Dermis microvascular lymphatic vessel endothelial cell (primary cell): ENCODE results near the gene SNX17. TPM values are rescaled to one million over a fixed set of nuclear protein-coding genes. Genes with fewer than 3 reads are reported as not detected.

ENCODE experiments used
- DNase-seq, 2 donors: peaks; one replicate each; pipeline versions ENCODE4 v3.0.0 to v3.0.0-alpha.2; 2010; ENCODE audit warnings: low read depth in 2 of 2
- total RNA-seq: library from RNA; depleted of rRNA; stranded (reverse); fragments of >200 nt; gene quantifications from 2 replicates; pipeline ENCODE4 v1.2.1, GENCODE V29; 2014

SNX17 gene
- total RNA-seq, 1 donor from 2014 or later: 109 TPM

DNA sequence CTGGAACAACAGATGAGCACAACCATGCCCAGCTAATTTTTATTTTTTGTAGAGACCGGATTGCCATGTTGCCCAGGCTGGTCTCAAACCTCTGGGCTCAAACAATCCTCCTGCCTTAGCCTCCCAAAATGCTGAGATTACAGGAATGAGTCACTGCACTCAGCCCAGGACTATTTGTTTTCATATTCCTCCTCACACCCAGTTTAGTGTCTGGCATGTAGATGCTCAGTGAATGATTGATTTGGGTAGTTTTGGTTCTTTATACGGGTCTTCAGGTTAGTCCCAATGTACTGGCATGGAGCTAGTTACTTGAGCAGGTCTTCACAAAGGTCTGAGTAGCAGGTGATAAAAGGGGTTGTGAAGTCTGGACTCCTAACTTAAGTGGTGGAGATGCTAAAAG is 6.5 kb upstream of the SNX17 start:
- DNase-seq: no peak

DNA sequence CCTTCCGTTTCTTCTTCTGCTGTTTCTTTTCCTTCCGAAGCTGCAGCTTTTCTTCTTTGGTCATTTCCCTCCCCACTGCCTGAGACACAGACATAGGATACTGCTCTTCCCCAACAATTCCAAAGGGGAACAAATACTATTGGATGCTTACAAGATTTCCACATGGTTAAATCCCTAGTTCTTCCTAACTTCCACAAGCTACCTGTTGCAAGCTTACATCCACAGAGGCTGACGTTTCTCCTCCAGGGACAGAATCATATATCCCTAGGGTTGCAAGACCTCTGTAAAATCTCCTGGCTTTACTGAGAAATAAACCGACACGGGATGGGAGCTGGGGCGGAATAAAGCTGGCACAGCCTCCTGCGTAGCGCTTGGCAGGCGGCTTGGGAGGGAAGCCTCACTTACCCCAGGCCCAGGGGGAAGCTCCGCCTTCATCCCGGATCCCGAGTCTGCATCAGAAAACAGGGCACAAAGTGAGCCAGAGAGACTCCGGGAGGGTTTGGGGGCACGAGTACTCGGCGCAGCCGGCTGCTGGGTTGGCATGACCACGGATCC is 868 bp upstream of the SNX17 start:
- DNase-seq: peak in 1 of 2 donors; percentile 66

DNA sequence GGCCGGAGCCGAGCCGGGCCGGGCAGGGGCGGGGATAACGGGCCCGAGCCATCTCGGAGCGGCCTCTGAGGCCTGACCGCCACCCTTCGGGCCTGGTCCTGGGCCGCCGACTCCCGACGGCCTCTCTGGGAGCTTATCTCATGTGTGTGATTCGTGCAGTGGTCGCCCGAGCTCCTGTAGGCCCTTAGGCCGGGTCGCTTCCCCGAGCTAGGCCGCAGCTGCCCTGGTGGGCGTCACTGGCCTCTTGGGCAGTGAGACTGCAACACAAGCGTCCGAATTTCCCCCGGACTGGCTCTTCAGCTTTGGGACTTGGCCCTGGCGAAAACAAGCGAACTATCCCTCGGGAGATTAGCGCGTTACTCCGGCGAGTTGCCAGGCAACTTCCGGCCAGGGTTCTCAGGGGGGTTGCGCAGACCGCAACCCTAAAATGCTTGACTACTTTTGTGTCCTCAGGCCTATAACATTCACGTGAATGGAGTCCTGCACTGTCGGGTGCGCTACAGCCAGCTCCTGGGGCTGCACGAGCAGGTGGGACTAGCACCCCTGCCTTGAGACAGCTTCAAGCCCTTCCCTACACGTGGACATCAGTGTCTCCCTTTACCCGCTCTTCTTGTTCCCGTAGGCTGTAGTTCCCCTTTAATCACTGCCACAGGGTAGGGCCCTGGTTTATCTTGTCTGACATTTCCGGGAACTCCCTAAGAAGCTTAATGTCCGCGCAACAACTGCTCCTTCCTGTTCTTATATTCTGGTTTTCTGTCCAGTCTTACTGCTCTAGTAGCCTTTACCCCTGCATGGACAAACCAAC is 602 bp downstream of the SNX17 start:
- peak in 1 of 2 donors; percentile 37 for DNase-seq

DNA sequence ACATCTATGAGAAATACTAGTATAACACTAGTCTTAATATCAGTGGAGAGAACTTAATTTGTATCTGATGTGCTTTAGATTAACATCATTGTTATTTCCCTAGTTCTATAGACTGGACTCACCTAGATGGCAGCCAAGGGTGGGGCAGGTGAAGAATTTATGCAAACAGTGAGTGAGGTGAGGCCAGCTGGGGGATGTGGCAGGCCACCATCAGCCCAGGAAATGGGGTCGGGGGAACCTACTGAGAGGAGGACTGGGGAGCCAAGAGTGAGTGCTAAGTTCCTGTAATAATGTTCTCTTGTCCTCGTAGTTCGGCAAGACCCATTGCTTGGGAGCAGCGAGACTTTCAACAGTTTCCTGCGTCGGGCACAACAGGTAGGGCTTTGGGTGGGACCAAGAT is 2.5 kb downstream of the SNX17 start:
- DNase-seq: no peak

DNA sequence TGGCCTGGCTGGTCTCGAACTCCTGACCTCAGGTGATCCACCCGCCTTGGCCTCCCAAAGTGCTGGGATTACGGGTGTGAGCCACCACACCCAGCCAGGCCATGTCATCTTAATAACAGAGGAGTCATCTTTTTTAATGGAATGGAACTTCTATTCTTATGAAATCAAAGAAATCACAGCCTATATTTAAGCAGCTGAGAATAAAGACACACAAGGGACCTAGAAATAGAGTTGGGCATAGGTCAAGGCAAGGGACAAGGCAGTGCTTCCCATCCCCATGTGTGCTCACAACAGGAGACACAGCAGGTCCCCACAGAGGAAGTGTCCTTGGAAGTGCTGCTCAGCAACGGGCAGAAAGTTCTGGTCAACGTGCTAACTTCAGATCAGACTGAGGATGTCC is 3.2 kb downstream of the SNX17 start:
- no peak for DNase-seq

DNA sequence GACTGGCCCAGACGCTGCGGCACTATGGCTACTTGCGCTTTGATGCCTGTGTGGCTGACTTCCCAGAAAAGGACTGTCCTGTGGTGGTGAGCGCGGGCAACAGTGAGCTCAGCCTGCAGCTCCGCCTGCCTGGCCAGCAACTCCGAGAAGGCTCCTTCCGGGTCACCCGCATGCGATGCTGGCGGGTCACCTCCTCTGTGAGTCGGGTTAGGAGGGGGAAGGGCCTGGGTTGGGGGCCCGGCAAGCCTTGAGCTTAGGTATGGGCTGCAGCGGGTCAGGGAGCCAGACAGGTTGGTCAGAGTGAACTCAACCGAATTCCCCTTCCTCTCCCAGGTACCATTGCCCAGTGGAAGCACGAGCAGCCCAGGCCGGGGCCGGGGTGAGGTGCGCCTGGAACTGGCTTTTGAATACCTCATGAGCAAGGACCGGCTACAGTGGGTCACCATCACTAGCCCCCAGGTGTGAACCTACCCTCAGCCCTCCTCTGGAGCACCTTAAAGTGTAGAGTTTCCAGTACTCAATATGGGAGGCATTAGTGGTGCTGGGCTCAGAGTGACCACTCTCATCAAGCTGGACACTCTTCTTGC is 5.2 kb downstream of the SNX17 start:
- DNase-seq: no peak

DNA sequence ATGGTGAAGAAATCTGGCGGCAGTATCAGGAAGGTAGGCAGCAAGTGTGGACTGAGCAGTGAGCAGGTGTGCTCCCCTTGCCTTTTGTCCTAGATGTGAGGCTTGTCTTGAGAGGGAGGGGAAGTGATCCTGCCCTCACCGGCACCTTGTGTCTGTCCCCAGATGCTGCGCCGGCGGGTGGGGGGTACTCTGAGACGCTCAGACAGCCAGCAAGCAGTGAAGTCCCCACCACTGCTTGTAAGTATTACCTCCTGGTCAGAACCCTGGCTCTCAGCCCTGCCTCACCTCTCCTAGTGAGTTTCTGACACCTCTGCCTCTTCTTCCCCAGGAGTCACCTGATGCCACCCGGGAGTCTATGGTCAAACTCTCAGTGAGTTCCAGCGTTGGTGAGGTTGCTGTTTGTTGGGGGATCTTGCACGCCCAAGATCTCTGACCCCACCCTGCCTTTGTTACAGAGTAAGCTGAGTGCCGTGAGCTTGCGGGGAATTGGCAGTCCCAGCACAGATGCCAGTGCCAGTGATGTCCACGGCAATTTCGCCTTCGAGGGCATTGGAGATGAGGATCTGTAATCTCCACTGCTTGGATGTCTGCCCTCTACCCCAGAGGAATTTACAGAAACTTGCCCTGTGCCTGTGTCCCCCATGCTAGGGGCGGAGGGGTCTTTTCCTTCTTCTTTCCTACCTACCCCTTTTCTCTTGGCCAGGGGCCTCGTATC is 5.9 kb downstream of the SNX17 start:
- no peak for DNase-seq

DNA sequence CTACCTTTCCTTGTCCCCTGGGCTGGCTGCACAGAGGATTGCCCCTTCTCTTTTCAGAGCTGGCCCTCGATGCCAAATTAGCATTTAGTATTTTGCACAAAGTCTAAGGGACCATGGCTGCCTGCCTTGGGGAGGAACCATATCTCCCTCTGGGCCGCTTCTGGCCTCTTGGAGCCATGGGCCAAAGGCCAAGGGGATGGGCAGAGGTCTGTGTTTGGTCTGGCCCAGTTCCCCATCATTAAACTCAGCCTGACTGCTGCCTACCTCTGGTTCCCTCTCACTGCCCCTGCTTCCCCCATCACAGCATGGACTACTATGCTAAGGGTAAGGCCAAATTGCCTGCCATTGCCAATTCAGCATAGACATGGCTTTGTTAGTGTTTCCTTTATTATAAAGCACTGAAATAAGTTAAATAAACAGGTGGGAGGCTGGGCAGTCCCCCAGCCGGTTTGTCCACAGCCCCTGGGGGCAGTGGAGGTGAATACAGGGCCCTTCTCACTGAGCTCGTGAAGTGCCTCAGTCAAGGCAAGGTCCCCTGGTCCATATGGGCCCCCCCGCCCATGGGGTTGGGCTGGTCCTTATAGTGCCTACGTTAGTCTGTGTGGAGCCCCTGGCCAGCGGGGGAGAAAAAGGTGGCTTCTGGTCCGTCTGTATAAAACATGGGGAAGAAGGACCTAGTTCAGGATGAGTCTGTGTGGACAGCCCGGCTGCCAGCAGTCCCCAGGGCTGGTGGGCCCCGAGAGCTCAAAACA is 6.6 kb downstream of the SNX17 start:
- no peak for DNase-seq

DNA sequence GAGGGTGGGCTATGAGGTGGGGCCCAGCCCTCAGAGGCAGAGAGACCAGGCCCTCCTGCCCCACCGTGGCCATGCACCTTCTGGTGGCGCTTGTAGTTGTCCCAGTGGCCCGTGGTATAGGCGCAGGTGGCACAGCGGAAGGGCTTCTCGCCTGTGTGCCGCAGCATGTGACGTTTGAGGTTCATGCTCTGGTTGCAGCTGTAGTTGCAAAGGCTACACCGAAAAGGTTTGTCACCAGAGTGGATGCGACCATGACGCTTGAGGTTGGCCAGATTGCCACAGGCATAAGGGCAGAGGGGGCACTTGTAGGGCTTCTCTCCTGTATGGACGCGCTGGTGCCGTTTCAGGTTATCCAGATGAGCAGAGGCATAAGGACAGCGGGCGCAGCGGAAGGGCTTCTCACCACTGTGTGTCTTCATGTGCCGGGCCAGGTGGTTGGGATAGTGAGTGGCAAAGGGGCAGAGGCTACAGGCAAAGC is 7.2 kb downstream of the SNX17 start:
- DNase-seq: no peak

DNA sequence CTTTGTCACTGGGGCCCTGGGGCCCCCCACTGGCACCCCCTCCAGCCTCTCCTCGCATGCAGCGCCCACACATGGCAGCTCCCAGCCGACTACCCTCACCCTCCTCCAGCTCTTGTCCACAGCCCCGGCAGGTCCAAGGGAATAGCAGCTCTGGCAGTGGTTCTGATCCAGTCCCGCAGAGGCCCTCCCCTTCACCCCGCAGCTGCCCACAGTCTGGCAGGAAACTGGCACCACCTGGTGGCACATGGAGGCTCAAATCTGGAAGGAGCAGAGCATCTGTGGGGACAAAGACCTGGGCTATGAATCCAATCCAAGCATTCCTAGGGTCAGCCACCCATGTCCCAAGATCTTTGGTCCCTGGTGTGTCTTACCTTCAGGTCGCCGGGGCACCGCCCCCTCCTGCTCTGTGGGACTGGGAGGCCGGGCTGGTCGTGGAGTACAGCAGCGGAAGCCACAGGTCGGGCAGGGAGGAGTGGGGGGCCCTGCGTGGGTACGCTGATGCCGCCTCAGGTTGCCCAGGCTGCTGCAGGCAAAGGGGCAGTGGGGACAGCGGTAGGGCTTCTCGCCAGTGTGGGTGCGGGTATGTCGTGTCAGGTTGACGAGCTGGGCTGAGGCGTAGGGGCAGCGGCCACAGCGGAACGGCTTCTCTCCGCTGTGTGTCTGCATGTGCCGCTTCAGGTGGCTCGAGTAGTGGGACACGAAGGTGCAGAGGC is 7.8 kb downstream of the SNX17 start:
- DNase-seq: no peak

DNA sequence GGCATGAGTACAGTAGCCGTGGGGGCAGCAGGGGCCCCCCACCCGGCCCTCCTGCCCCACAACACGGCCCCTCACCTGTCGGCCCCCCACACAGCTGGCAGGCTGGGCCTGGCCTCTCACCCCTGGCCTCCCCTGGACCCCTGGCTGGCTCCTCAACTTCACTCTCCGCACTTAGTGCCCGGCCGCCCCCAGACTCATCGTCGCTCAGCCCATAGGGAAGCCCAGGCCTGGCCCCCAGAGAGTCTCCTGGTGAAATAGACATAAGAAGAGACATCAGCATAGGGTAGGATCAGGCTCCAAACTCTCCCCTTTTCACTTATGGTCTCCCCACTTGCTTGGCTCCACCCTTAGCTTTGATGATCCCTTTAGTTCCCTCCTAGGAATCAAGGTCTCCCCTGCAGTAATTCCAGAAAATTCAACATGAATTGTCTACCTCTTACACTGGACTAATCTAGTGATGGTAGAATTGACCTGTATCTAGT is 8.4 kb downstream of the SNX17 start:
- DNase-seq: no peak

DNA sequence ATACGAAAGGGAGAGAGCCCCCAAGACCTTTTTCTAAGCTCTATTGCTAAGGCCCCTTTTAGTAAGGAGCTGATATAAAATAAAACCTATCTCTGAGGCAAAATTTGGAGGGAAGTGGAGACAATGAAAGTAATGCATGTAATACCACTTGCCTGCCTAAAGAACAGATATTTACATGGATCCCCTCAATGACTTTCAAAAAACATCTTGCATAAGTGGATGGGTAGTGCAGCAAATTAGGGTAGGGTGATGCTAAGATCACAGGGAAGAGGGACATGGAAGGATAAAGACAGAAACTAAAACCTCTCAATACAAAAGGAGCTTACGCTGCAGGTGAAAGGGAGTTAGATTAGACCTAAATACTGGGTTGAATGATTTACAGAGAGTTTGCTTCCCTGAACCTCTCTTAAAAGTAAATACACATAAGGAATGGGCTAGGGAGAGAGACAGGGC is 9.0 kb downstream of the SNX17 start:
- DNase-seq: no peak

DNA sequence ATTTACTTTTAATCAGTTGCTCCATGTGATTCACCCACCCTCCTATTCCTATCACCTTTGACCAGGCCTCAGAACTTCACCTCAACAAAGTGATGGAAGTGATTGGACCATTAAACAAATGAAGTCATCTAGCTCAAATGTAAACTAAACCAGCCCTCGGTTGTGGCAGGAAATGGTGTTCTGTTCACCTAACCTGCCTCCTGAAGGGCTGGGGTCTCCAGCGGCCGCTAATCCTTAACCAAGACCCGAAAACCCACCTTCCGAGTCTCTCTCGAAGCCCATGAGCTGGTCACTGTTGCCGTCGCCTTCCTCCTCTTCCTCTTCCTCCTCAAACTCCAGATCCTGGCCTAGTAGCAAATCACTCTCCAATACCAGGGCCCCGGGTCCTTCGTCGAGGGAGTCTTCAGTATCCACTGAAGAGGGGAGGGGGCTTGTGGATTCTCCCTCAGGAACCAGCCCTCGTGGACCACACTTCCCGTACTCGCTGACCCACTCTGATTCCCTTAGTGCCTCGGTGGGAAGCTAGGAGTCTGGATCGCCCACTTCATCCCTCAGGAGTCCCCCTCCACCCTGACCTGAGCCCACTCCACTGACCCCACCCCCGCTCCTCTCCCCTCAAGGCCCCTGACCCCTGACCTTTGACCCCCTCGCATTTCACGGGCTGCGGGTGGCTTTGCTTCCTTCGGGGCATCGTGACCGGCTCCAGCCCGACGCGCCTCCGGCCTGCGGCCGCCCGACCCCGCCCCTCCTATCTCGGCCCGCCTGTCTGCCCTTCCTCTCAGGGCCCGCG is 9.6 kb downstream of the SNX17 start:
- peak in 1 of 2 donors; percentile 52 for DNase-seq

DNA sequence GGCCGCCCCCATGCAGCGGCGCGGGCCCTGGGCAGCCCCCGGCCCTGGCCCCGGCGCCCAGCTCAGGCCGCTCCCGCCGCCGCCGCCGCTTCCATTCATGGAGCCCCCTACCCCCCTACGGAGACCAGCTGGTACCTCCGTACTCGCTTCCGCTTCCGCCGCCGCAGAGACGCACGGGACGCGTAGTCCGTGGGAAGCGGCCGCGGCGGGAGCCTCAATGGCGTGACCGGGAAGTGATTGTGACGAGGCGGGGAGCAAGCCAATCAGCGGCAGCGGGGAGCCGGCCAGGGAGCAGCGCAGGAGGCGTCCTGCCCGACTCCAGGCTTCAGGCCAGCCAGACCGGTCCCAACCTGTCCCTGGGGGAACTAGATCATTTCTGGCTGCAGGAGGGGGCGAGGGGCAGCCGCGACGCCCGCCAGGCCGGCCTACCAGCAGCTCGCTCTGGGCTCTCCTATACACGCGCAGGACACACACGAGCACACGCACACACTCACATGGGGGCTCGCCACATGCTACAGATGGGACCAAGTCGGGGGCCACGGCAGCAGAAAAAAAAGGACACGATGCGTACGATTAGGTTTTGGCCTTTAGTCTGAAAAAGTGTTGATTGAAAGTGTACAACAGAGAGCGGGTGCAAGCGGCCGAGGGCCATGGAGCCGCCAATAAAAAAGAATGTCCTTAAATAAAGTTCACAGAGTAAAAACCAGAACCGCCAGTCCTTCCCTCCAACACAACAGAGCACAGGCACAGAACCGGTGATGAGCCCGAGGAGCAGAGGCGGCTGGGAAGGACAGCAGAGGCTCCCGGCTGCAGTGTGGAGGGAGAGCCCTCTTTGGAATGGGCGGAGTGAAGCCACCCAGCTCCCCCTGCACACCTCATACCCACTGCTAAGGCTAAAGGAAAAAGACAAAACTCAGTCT is 10.5 kb downstream of the SNX17 start, which contains the start of gene ZNF513:
TSS of gene ZNF513 (minus strand) at position 109 of the 920 bp plus-strand sequence. CDS start 208 bp downstream, outside the sequence.
- DNase-seq: peak; percentile 88 to 96

DNA sequence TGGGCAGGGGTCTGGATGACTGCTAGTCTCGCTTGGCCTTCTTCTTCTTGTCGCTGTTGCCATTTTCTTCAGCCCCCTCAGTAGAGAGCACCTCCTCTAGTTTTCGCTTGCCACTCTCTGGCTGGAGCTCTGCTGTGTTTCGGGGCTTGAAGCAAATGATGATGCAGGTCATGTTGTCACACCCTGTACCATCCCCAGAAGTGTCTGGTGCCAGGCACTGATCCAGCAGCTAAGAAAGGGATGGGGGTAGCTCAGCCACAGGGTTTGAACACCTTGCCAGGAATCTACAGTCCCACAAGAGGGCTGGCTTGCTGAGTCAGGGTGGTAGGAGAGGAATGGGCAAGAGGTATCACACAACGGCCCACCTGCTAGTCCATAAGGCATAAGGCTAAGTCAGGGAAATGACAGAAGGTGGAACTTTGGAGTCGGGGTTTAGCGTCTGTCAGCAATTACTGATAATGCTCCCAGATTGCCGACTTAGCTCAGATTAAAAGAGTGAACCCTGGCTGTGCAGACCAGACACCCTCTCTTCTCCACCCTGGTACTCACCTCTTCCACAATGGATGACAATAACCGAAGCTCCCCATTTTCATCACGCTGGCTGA is 11.3 kb downstream of the SNX17 start:
- DNase-seq: no peak

DNA sequence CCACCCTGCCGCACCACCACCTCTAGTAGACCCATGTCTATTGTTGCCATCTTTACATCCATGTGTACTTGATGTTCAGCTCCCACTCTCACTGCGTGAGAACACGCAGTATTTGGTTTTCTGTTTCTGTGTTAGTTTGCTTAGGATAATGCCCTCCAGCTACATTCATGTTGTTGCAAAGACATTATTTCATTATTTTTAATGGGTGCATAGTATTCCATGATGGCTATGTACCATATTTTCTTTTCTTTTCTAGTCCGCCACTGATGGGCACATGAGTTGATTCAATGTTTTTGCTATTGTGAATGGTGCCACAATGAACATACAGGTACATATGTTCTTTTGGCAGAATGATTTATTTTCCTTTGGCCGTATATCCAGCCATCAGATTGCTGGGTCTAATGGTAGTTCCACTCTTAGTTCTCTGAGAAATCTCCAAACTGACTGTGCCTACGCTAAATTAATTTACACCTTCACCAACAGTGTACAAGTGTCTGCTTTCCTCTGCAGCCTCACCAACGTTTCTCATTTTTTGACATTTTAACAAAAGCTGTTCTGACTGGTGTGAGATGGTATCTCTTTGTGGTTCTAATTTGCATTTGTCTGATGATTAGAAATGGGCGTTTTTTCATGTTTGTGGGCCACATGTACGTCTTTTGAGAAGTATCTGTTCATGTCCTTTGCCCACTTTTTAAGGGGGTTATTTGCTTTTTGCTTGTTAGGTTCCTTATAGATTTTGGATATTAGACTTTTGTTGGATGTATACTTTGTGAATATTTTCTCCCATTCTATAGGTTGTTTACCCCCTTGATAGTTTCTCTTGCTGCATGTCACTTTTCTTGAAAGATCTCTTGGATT is 20.6 kb downstream of the SNX17 start:
- no peak for DNase-seq

DNA sequence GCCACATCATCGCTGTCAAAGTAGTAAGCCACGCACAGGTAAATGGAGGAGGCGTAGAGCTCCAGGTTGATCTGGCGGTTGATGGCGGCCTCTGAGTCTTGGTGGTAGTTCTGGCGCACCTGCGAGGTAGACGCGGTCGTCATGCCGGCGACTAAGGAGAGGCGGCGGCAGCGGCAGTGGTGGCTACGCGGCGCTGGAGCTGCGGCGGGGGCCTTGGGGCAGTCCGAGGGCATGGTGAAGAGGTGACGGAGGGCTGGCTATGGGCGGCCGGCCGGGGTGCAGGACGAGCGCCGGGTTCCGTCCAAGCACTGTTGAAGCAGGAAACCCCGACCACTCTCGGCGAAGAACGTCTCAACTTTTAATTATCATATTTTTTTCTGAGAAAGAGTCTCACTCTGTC is 22.8 kb downstream of the SNX17 start:
- no peak for DNase-seq
